Ovary (tissue), 9 donors: ENCODE measurements around the gene PDK2. TPM values are rescaled to one million over a fixed set of nuclear protein-coding genes. Genes with fewer than 3 reads are reported as not detected.

ENCODE experiments used
- DNase-seq, 5 donors: peaks; one replicate each; pipeline ENCODE4 v3.0.0-alpha.2; 2019 to 2020
- H3K27ac ChIP-seq, 2 donors: fragments of 200-600 bp; one replicate each; pipeline versions ENCODE4 v1.5.1 to v1.8.0; 2019 to 2022
- H3K27me3 ChIP-seq: fragments of 200-600 bp; one replicate; pipeline ENCODE4 v1.8.0; 2022
- H3K36me3 ChIP-seq: fragments of 200-600 bp; sonication (generic); one replicate; pipeline ENCODE4 v1.5.1; 2019
- H3K4me1 ChIP-seq: one replicate; pipeline ENCODE4 v1.8.1; 2013; ENCODE audit warnings: mild to moderate bottlenecking, moderate library complexity; ENCODE audit not compliant: insufficient read depth
- H3K4me3 ChIP-seq: fragments of 200-600 bp; sonication (generic); one replicate; pipeline ENCODE4 v1.5.1; 2017
- H3K9me3 ChIP-seq, 2 donors: fragments of 200-600 bp in 1 of 2; sonication (generic) in 1 of 2; one replicate each; pipeline versions ENCODE4 v1.5.1 to v1.8.1; 2013 to 2019; ENCODE audit warnings: mild to moderate bottlenecking in 1 of 2, moderate library complexity in 1 of 2
- EP300 ChIP-seq: sonication (generic); formaldehyde crosslinking; IDR thresholded peaks from one replicate; pipeline ENCODE4 v1.6.1; 2017; ENCODE audit warnings: antibody characterized with exemption
- POLR2A ChIP-seq: fragments of 450-650 bp; IDR thresholded peaks from one replicate; pipeline ENCODE4 v1.6.1; 2017; ENCODE audit warnings: antibody characterized with exemption, mild to moderate bottlenecking, moderate library complexity
- WGBS, 3 donors: extraction: QIAGEN DNeasy Blood & Tissue Kit in 1 of 3; methylation state at CpG; one replicate each; pipeline versions ENCODE4 v1.1.5 to v1.1.7; 2013 to 2017; 5-methylcytosine and 5-hydroxymethylcytosine counted together
- intact Hi-C, 4 donors: fragments of 100-400 bp; cut with DNase I; formaldehyde crosslinking; loops; one replicate each; pipeline versions ENCODE4 v1.11.0 to v1.15.1; 2022 to 2023
- polyA plus RNA-seq, 2 donors: library from polyadenylated mRNA; stranded (reverse); fragments of 200-250 nt in 1 of 2; fragments of 350-450 nt in 1 of 2; fragmentation: Illumina TruSeq in 1 of 2; extraction: RNeasy Lipid Tissue Mini Kit (QIAGEN cat#74804) in 1 of 2; gene quantifications; one replicate each; pipeline ENCODE4 v1.2.3, GENCODE V29; 2013 to 2014
- total RNA-seq, 7 donors: library from RNA; depleted of rRNA in 2 of 7; stranded (reverse); fragments of >200 nt in 2 of 7; fragmentation: NEBNext Ultra II Directional in 3 of 7; extraction: Animal tissue kit (Norgen Biotek cat#: 25700) in 3 of 7; gene quantifications; one replicate each; pipeline versions ENCODE4 v1.1.0 to v1.2.4, GENCODE V29; 2016 to 2023
- TF ChIP-seq, protein P1 (sequence below), 3 donors: fragments of 450-650 bp in 2 of 3; fragments of 200-600 bp in 1 of 3; IDR thresholded peaks; one replicate each; pipeline versions ENCODE4 v1.5.1 to v1.8.0; 2016 to 2022; ENCODE audit warnings: antibody characterized with exemption in 3 of 3, mild to moderate bottlenecking in 1 of 3
- donor health status: DM: no; HTN: no; CAD: no; lungs with moderate emphysema.
- donor health status: DM: no; HTN: no; CAD: no.
- donor health status: Bipolar disorder and iron deficiency.
- donor health status: DM: yes; HTN: yes; CAD: no.
- donor health status: DM: no; HTN: no; CAD: no.
- donor health status: DM: yes; HTN: yes; CAD: no.

The PDK2 gene
- total and polyA plus RNA-seq, 9 donors = 36.5 to 83.2 (median 54.7) TPM

DNA sequence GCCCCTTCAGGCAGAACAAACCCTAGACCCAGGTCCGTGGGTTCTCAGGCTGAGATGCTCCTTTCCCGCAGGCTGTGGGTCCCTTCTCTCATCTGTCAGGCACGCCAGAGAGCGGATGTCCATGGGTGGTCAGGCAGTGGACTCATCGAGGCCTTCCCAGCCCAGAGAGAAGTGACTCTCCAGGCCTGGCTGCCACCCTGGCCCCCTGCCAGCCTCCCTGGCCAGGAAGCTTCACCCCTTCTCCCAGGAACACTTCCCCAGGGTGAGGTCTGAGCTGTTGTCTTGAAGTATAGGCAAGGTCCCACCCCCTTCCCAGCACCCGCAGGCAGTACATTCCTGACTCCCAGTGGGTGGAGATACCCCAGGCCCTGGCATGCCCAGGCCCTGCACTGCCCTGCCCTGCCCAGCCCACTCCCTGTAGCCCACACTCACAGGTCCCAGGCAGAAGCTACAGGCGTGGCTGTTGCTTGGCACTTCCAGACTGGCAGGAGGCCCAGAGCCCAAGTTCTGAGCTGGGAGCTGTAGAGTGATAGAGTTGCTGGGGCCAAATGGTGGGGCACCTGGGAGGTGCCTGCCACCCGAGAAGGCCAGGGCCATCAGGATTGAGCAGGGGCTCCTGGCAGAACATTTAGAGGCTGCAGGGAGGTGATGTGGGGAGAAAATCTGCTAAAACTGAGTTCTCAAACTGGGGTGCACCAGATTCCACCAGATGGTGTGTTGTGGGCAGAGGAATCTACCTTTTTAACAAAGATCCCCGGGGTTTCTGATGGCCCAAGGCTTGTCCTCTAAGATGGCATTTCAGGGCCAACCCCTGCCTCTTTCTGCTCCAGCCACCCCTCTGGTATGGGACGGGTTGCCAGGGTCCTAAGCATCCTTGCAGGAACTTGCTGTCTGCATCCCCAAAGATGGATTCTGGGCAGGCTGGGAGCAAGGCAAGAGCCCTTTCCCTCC, 32.6 kb upstream of the PDK2 start:
- no peak overlapping the region for H3K27ac ChIP-seq
- peaks cover 54% of the 10 kb centered on the region for H3K4me1 ChIP-seq
- H3K4me3 ChIP-seq = no peak overlapping the region
- no peaks in the 10 kb centered on the region for H3K9me3 ChIP-seq
- 59 to 76% (median 71%) methylated on average over 10 of the region's 10 CpGs for WGBS, 3 donors
- intact Hi-C loops = no loop called here
- peak; percentile 40 to 65 (median 62) for DNase-seq
- no peaks in the 10 kb centered on the region for H3K36me3 ChIP-seq
- no peaks in the 10 kb centered on the region for H3K27me3 ChIP-seq
- TF ChIP-seq, protein P1, sequence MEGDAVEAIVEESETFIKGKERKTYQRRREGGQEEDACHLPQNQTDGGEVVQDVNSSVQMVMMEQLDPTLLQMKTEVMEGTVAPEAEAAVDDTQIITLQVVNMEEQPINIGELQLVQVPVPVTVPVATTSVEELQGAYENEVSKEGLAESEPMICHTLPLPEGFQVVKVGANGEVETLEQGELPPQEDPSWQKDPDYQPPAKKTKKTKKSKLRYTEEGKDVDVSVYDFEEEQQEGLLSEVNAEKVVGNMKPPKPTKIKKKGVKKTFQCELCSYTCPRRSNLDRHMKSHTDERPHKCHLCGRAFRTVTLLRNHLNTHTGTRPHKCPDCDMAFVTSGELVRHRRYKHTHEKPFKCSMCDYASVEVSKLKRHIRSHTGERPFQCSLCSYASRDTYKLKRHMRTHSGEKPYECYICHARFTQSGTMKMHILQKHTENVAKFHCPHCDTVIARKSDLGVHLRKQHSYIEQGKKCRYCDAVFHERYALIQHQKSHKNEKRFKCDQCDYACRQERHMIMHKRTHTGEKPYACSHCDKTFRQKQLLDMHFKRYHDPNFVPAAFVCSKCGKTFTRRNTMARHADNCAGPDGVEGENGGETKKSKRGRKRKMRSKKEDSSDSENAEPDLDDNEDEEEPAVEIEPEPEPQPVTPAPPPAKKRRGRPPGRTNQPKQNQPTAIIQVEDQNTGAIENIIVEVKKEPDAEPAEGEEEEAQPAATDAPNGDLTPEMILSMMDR (IDR thresholded peaks at IDR 0.05) = no peak
- no peak for TF ChIP-seq EP300
- TF ChIP-seq POLR2A = no peak

DNA sequence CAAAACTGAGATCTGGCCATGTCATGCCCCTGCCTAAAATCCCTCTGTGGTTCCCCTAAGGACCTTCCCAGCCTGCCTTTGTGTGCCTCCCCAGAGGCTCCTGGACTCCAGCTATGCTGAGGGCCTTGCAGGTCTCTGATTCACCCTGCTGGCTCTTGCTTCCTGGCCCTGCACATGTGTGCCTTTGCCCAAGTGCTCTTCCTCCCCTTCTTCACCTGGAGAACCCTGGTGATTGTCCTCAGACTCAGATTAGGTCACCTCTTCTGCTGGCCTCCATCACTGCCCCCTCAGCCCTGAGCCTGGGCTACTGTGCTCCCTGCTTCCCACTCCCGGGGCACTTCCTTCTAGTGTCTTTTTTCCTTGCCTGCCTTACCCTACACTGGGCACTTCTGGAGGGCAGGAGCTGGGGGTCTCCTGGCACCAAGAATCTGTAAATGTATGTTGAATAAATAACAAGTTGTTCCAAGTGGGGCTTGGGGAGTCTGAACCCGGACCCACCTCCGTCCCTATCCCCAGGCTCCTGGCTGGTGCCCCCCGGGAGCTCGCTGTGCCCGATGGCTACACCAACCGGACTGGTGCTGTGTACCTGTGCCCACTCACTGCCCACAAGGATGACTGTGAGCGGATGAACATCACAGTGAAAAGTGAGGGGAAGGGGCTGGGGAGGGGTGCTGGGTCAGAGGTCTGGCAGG, 31.4 kb upstream of the PDK2 start:
- H3K4me3 ChIP-seq = no peak overlapping the region
- intact Hi-C loops = no loop called here
- no peaks in the 10 kb centered on the region for H3K27me3 ChIP-seq
- H3K27ac ChIP-seq = peak overlapping the region in 1 of 2 donors; percentile 59
- no peaks in the 10 kb centered on the region for H3K36me3 ChIP-seq
- H3K4me1 ChIP-seq = peaks cover 45% of the 10 kb centered on the region
- DNase-seq = peak in 2 of 5 donors; percentile 17 to 31
- WGBS, 3 donors = 94 to 96% (median 96%) methylated on average over 8 of the region's 8 CpGs
- H3K9me3 ChIP-seq = no peaks in the 10 kb centered on the region
- TF ChIP-seq, protein P1 (IDR thresholded peaks at IDR 0.05) = no peak
- TF ChIP-seq EP300 (no peak), POLR2A (no peak)

DNA sequence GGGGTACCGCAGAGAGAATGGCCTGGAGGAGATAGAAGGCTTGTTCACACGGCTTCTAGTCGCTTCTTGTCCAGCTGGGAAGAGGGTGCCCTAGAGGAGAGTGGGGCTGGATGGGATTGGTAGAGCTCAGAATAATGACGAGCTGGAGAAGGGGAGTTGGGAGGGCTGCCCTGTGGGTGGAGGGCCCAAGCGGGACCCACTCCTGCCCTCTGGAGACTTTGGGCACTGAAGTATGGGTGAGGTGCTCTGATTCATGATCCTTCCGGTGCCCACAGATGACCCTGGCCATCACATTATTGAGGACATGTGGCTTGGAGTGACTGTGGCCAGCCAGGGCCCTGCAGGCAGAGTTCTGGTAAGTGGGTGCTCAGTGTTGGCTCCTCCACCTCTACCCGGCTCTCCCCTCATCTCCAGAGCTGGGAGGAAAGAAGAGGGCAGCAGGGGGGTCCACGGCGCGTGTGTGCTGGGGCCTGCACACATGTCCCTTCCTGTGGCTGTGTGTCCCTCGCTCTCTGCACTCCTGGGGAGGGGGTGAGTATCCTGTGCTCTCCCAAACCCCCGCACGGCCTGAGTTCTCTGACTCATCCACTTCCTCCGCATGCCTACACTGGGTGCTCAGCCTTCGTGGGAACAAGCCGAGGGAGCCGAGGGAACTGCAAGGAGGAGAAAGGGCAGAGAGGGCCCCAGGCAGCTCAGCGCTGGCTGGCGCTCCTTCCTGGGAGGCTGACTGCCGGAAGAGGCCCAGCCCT, 30.7 kb upstream of the PDK2 start:
- Histone ChIP-seq H3K27ac (peak overlapping the region; percentile 59 to 66), H3K27me3 (no peaks in the 10 kb centered on the region), H3K9me3 (no peaks in the 10 kb centered on the region), H3K36me3 (no peaks in the 10 kb centered on the region), H3K4me1 (peaks cover 37% of the 10 kb centered on the region), H3K4me3 (peak overlapping the region; percentile 11)
- intact Hi-C loops = no loop called here
- WGBS, 3 donors = 41 to 47% (median 46%) methylated on average over 20 of the region's 20 CpGs
- peak; percentile 68 to 75 (median 74) for DNase-seq
- TF ChIP-seq, protein P1 (IDR thresholded peaks at IDR 0.05) = peak in 1 of 3 donors; percentile 17
- no peak for TF ChIP-seq POLR2A
- TF ChIP-seq EP300 = no peak

- WGBS, 3 donors = 25 to 39% (median 35%) methylated on average over 3 of the region's 3 CpGs
Observed at GRCh38 chr17:50065056-50065455, 30.1 kb upstream of the PDK2 start.

More at GRCh38 chr17:50065056-50065455, 30.1 kb upstream of the PDK2 start:
- H3K4me1 ChIP-seq = peaks cover 33% of the 10 kb centered on the region
- H3K27me3 ChIP-seq = no peaks in the 10 kb centered on the region
- intact Hi-C loops = no loop called here
- peak overlapping the region; percentile 11 for H3K4me3 ChIP-seq
- H3K27ac ChIP-seq = peak overlapping the region; percentile 59 to 66
- no peak for DNase-seq
- H3K9me3 ChIP-seq = no peaks in the 10 kb centered on the region
- no peaks in the 10 kb centered on the region for H3K36me3 ChIP-seq
- TF ChIP-seq EP300 (no peak), POLR2A (no peak)
- TF ChIP-seq, protein P1 (IDR thresholded peaks at IDR 0.05) = no peak
